Activated T-cell treated with anti-CD3 and anti-CD28 coated beads for 48 hours (primary cell): ENCODE results near the gene MICAL2.

Source experiments
- DNase-seq: peaks from one replicate; pipeline ENCODE4 v3.0.0-alpha.2; 2020; ENCODE audit warnings: low read depth

Gene MICAL2

DNA sequence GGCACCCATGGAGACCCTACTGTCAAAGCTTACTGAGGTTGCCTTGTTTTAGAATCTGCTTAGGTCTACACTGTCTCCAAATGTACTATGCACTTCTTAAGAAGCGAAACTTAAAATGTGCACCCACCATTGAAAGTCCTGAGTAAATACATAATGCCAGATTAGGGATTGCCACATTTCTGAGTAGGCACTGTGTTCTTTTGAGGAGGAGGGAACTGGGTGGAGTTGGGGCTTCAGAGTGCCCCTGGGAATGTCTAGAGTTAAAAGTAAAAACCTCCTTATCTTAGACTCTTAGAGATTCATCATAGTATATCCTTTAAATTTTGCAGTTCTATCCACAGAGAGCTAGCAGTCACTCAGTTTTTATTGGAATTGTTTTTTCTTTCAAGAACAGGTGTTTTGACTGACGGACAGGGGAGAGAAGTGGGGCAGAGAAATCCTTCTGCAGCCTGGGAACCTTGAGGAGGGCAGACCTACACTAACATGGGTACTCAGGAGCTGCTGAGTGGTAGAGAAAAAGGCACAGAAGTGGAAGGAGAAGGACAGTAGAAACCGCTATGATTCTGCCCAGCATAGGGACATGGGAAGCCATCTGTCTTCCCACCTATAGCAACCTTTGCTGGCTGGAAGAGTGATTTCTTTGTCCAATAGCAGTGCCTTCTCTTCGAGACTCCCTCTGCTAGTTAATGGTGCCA, 33.4 kb upstream of the MICAL2 start:
- no peak for DNase-seq

DNA sequence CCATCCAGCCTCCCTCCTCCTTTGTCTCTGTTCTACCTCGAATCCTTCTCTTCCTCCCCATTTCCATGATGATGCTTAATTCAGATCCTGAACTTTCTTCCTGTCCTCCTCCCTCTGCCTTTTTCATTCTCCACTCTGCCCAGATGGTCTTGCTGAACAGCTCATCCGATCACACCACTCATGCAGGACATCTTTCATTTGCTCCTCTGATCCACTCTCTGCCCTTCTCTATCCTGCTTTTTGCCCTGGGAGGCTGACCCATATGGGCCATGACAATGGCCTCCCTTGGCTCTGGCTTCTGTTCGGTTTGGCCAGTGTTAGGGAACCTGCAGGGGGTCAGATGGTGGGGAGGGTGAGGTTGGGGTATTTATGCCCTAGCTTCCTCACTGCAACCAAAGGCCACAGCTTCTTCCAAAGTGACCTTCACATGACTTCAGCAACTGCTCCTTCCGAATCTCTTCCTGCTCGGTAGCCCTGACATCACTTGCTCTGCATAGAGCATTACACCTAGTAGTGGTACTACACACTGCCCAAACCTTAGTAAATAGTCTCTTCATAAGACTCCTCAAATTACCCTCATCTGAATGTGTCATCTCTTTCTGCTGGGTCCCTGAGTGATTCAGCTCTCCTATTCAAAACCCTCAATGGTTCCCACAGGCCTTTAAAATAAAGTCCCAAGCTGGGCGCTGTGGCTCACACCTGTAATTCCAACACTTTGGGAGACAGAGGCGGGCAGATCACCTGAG, 32.7 kb upstream of the MICAL2 start:
- no peak for DNase-seq

DNA sequence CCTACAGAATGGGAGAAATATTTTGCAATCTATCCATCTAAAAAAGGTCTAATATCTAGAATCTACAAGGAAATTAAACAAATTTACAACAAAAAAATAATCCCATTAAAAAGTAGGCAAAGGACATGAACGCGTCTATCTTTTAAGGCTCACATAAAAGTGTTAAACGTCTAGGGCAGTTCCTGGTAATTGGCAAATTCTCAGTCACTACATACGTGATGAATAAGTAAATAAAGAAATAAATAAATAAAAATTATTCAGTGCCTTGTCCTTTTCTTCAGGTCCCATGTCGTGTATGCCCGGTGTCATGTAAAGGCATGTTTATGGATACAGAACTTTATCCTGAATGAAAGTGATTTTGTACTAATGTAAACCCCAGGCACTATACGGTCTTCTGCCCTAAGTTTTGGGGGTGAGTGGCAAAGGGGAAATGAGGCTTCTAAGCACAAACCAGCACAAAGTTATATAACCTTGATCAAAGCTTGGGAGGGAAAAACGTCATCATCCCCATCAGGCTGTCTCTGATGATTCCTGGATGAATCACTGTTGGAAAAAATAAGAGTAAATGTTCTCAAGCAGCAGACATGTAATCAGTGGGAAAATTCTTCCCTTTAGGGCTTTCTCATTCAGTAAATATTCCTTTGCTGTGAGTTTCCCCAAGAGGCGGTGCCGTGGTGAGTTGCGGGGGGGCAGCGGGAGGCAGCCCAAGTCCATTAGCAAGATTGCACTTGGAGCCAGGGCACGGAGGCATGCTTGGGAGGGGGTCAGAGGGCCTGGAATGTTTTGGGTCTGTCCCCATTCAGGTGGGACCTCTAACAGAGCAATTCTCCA, 30.4 kb upstream of the MICAL2 start:
- DNase-seq = no peak

DNA sequence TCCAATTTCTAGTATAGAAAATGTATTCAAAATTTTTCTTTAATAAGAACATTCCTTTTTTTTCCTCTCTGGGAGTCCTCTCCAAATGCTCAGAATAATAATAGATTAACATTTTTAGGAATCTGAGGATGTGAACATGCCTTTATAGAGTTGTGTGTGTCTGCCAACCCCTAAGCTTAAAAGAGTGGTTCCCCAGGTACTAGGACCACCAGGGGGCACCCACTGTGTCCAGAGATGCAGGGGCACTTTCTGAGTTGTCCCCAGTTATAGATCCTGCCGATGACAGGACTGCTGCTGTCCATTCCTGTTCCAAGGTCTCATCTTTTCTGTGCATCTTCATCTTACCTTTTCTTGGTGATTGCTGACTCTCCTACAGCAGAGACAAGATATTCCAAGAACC, 27.0 kb upstream of the MICAL2 start:
- DNase-seq = no peak

DNA sequence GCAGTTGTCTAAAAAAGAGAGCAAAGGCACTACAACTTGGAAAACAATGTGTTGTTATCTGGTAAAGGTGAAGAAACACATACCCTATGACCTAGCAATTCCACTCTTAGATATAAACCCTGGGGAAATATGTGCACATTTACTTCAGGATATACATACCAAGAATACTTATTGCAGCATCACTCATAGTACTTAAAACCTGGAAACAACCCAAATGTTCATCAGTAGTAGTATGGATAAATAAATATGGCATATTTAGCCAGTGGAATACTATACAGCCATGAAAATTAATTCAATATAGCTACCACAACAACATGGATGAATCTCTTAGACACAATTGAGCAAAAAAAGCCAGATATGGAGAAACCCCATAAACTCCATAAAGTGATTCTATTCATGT, 26.1 kb upstream of the MICAL2 start:
- DNase-seq = no peak

DNA sequence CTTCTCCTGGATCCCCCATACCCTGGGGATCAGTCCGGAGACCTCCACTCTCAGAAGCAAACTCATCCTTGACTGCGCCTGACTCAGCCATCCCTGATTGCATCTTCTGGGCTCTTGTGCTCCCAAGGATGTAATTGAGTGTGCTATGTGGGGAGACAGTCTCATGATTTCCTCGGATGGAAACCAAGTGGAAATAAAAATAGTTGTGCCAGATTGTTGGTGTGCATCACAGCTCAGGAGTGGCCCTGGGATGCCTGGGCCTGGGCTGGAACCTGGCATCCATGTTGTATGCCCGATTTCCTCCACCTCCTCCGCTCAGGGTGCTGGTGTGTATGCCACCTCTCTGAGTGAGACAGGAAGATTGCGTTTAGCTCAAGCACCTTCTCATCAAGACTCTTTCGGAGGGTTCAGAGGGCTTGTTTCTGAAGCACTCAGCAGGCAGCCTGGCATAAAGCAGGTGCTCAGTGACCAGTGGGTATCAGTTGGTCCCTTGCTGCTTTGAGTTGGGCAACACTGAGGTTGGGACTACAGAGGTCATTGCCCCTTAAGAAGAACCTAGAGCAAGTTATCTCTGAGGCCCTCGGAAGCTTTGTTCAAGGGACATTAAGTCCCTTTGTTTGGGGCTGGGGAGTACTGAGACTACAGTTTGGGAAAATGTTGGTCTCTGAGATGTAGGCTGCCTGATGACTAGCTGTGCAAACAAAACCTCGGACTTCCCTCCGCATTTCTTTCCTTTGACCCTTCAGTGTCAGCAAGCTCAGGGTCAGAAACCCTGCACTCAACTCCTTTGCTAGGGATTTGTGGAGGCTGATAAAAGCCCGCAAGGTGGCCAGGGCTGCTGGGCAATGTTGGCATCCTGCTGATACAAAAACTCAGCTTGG, 24.8 kb upstream of the MICAL2 start:
- DNase-seq = no peak

DNA sequence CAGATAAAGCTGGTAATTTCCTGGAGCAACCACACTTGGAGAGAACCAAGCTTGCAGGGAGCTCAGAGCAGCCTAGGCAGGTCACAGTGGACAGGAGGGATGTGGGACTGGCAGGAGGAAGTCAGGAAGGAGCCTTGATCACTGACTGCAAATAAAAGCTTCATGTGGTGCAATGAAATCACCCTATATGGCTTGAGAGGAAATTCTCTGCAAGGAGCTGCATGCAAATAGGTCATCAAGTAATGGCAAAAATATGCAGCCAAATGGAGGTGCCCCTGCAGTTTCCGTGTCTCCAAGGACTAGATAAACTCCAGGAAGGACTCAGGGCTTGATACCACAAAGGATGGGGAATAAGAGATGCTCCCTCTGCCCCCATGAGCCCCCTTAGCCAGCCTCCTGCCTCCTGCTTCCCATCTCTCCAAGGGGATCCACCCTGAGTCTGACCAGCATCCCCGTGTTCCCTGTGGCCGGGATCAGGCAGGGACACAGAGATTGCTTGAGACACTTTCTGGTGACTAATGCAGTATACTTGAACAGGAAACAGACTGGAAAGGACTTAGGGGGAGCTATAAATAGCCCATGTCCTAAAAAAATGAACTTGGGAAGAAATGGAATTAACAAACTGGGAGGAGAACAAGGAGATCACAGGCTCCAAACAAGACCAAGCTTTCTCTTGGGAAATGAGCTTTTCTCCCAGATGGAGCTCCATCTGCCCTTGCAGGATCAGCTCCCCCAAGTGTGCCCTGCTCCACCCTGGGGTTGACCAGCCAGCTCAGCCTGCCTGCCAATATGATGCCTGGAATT, 23.9 kb upstream of the MICAL2 start:
- no peak for DNase-seq

DNA sequence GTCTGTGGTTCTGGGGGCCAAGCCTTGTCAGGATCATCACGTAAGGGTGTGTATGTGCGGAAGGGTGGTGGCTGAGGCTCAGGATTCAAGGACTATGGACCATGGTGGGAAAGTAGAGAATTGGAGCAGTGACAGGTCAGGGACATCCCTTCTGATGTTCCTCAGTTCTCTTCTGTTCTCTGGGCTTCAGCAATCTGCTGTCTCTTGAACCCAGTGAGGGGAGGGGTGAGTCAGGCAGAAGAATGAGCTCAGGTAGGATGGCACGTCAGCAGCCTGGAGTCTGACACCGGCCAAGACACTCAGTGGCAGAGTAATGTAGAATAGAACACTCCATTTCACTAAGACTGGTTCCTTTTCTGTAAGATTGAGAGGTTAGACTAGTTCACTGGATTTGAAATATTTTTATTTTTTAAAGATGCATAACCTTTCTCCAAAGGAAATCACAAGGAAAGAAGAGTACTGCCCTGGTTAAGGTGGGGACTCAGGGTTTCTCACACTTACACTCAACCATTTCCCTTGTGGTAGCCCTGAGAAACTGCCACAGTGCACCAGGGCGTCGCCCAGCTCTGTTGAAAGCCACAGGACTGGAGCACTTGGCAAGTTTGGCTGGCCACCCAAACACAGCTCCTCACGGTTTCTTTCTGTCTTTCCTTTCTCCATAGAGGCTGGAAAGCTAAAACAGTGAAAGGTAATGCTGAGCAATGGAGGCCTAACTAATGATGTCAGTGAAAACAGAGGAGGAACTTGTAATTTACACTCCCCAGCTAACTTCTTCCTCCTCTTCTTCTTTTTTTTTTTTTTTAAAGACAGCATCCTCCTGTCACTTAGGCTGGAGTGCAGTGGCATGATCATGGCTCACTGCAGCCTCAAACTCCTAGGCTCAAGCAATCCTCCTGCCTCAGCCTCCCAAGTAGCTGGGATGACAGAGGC, 23.1 kb upstream of the MICAL2 start:
- no peak for DNase-seq

DNA sequence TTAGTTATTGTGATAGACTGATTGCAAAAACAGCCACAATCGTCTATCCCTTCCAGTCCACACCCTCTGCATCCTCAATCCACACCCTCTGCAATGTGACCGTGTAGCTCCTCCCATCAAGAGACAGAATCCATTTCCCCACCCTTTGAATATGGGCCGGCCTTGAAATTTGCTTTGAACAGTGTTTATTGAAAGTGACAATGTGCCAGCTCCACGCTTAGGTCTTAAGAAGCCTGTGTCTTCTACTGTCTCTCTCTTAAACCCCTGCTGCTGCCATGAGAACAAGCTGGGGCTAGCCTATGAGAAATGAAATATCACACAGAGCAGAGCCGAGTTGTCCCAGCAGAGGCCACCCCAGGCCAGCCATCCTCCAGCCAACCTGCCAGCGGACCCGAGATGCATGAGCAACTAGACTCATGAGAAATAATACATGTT, 22.3 kb upstream of the MICAL2 start:
- no peak for DNase-seq

DNA sequence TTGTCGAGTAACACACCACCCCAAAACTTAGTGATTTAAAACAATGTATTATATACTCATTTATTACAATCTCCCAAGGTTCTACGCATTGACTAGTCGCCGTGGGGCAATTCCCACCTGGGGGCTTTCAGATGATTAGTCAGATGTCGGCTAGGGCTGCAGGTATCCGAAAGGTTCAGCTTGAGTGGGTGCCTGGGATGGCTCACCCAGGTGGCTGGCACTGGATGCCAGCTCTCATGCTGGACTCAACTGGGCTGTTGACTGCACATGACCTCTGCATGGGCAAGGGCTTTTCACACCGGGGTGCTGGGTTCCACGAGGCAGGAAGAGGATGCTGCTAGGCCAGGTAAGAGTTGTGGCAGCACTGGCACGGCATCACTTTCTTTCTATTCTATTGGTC, 21.9 kb upstream of the MICAL2 start:
- DNase-seq = no peak

DNA sequence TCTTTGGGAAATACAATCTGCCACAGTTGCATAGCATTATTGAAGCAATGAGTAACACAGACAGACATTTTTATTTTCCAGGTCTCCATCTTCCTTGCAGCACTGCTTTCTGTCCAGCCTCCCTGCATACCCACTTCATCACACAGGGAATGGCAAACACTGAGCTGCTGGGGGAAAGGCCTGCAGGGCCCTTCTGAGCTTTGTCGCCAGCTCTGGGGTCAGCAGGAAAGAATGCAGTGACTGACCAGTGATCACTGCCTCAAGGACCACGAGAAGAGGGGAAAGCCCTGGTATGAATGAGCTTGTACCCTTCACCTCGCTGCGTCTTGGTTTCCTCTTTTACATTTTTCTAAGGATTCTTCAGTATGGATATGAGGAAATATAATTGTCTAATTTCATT, 21.3 kb upstream of the MICAL2 start:
- no peak for DNase-seq

DNA sequence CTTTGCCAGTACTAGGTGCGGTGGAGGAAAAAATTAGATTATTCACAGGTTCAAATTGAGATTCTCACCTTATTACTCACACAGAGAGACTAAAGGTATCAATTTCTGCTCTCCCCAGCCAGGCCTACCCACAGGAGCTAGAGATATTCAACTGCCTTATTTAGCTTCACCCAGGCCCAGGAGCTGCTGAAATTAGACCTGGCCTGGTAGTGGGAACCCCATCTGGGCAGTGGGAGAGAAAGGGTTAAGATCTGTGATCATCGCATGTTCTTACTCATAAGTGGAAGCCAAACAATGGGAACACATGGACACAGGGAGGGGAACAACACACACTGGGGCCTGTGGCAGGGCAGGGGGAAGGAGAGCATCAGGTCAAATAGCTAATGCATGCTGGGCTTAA, 20.9 kb upstream of the MICAL2 start:
- DNase-seq = no peak

DNA sequence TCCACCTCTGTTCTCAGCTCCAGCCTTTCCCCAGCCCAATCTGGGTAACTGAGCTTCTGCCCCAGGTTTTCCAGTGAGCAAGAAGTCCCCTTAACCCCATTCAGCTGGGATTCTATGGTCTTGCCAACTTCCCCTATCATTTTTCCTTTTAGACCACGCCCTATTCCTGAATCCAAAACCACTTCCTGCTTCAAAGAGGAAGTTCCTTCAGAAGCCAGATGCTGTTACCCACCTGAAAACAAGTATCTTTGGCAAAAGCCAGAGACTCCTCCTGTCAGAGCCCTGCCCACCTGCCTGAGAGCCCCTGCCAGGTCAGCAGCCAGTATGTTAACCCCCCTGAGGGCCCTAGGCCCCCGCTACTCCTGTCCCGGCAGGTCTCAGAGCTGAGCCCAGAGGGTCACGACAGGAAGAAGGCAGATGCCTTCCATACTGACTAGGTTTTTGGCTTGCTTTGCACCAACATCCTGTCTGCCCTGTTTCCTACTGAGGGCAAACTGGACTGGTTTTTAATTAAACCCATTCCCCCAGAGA, 20.3 kb upstream of the MICAL2 start:
- DNase-seq = no peak

DNA sequence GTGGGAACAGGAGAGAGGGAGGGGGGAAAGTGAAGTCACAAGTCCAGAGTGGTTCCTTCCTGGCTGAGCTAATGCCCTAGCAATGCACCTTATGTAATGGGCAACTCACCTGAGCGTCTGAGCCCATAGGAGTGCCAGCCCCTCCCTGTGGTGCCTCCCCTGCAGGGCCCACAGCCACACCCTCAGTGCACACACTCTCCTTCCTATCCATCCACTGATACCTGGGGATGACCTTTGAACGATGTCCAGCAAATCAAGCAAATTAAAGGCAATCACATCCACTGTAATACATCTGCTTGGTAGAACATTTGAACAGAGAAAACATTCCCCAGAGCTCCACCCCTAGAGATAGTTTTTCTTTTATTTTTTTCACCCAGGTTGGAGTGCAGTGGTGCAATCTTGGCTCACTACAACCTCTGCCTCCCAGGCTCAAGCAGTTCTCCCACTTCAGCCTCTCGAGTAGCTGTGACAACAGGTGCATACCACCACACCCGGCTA, 19.6 kb upstream of the MICAL2 start:
- no peak for DNase-seq

DNA sequence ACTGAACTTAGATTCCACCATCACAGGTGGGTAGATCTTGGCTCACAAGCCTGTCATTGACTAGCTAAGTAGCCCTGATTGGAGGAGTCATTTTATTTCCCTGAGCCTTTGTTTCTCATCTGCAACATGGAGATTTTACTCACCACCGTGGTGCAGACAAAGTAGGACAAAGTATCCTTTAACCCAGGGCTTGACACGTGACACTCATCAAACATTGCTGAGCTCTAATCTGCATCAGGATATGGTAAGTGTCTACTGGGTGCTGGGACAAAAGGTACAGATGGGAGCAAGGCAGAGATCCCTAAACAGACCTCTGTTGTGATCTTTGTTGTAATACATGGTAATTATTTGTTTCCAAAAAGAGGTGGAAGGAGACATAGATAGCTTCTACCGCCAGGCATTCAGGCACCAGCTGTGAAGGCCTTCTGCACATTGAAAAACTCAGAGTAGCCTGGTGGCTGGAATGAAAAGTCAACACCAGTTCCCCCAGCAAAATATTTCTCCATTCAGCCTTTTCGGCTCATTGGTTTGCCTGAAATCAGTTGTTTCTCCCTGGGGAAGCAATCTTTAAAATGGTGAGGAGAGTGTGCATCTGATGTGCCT, 18.3 kb upstream of the MICAL2 start:
- DNase-seq = no peak

DNA sequence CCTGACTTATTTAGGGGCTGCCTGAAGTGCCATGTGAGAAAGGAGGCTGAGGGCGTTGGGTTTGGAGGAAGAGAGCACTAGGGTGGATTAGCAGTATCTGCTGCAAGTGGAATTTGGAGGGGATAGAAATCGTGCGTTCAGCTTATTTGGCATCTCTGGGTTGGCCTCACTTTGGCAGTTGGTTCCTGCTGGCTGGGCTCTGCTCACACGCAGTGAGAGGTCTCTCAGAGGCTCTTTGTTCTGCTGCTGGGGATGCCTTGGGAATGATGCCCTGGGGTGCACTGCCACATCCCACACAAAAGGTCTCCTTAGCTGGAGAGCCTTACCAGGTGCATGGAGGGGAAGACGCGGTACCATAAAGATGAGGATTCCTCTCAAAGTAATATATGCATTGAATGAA, 17.7 kb upstream of the MICAL2 start:
- DNase-seq = no peak

DNA sequence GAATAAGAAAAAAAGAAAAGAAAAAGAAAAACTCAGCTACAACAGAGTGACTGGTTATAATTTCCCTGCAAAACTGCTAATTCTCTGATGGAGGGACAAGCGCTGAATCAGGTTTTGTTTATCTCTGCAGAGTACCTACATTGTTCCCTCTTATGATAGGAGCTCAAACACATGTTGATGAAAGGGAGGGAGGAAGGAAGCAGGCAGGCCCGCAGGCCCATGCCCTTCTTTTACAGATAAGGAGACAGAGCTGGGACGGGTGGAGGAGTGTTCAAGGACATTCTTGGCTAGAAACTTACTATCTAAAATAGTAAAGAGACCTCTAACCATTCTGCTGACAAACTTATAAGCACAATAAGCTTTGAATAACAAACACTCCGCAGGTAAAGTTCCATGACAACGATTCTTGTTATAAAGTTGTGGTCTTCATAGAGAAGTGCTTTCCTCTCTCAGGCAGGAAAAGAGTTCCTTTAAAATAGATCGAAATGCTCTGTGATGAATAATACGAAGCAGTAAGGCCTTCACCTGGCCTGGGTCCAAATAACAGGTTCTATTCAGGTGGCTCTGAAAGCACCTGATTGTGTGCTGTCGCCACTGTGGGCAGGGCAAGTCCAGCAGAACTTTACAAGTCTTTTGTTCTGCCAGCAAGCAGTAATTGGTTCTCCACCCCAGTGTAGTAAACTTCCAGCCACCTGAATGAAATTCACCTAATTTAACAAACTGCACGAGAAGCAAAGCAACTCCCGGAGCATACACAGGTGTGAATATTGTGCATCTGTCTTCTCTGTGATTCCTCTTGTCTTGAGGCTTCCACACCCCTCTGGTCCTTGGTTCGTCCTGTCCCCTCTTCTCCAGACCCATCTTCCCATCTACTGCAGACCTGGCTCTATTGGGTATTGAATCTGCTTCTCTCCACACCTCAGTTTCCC, 15.3 kb upstream of the MICAL2 start:
- no peak for DNase-seq

DNA sequence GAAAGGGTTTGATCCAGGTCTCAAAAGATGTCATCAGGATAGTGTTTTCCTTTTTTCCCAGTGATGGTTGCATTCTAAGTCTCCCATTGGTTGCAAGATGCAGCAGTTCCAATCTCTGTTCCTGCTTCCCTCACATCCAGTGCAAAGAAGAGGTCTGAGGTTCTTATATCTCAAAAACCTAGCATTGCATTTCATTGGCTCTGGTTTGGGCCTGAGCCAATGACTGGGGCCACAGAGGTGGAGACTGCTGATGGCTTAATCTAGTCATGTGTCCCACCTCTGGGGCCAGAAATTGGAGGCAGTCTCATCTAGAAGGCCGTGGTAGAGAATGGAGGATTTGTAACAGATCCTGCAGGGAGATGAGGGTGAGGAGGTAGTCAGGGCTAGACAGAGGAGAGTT, 13.2 kb upstream of the MICAL2 start:
- DNase-seq = no peak
